ENCODE measurements around the gene PTPN22.

DNA sequence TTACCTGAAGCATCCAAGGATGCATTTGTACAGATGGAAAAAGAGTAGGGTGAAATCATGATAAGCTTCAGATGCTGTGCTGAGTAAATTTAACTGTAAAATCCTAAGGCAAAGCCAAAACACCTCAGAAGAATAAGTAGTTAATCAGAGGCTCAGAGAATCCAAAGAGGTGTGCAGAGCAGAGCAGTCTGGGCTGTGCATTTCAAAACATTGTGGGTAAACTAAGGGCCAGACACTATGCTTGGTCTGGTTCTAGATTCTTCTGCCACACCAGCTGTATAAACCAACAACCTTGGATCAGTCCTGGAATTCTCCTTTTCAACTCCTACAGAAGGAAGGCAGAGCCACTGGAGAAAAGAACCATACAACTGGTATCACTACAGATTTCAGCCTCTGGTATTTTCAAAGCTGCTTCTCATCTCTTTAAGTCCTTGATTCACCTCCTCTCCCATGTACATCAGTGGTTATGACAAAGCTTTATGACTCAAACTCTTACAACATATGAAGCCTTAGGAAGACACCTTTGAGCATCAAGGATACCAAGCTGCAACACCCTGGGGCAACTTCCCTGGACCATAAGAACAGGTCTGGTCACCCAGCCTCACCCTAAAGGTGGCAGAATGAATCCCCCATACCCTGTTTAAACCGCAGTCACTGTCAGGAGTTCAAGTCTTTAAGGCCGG, 46.0 kb upstream of the PTPN22 start:
- TF ChIP-seq, protein P1, sequence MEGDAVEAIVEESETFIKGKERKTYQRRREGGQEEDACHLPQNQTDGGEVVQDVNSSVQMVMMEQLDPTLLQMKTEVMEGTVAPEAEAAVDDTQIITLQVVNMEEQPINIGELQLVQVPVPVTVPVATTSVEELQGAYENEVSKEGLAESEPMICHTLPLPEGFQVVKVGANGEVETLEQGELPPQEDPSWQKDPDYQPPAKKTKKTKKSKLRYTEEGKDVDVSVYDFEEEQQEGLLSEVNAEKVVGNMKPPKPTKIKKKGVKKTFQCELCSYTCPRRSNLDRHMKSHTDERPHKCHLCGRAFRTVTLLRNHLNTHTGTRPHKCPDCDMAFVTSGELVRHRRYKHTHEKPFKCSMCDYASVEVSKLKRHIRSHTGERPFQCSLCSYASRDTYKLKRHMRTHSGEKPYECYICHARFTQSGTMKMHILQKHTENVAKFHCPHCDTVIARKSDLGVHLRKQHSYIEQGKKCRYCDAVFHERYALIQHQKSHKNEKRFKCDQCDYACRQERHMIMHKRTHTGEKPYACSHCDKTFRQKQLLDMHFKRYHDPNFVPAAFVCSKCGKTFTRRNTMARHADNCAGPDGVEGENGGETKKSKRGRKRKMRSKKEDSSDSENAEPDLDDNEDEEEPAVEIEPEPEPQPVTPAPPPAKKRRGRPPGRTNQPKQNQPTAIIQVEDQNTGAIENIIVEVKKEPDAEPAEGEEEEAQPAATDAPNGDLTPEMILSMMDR (IDR thresholded peaks at IDR 0.05), result no peak
- TF ChIP-seq EP300 (IDR thresholded peaks at IDR 0.05), result no peak
